ENCODE results near the gene THBS4.

The THBS4 gene

GRCh38 chr5:80039650-80040049 is 4.5 kb downstream of the THBS4 start:
- H3K27ac ChIP-seq, result no peak overlapping the region
- CTCF ChIA-PET, result interaction anchor here (0.8 to 0.9 kb wide), 2 partner anchors 44 to 161 kb away, joined by 3 read pairs; no protein-coding TSS in a partner anchor
- TF ChIP-seq, protein P1, sequence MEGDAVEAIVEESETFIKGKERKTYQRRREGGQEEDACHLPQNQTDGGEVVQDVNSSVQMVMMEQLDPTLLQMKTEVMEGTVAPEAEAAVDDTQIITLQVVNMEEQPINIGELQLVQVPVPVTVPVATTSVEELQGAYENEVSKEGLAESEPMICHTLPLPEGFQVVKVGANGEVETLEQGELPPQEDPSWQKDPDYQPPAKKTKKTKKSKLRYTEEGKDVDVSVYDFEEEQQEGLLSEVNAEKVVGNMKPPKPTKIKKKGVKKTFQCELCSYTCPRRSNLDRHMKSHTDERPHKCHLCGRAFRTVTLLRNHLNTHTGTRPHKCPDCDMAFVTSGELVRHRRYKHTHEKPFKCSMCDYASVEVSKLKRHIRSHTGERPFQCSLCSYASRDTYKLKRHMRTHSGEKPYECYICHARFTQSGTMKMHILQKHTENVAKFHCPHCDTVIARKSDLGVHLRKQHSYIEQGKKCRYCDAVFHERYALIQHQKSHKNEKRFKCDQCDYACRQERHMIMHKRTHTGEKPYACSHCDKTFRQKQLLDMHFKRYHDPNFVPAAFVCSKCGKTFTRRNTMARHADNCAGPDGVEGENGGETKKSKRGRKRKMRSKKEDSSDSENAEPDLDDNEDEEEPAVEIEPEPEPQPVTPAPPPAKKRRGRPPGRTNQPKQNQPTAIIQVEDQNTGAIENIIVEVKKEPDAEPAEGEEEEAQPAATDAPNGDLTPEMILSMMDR (conservative IDR thresholded peaks at IDR 0.05; ENCODE audit: low read depth), result no peak
- no peak for DNase-seq (ENCODE audit: low spot score)
- POLR2A ChIA-PET (ENCODE audit: low non-redundant PET), result interaction anchor here (0.6 kb wide), 1 partner anchor 19 kb away, joined by 3 read pairs; no protein-coding TSS in a partner anchor

DNA sequence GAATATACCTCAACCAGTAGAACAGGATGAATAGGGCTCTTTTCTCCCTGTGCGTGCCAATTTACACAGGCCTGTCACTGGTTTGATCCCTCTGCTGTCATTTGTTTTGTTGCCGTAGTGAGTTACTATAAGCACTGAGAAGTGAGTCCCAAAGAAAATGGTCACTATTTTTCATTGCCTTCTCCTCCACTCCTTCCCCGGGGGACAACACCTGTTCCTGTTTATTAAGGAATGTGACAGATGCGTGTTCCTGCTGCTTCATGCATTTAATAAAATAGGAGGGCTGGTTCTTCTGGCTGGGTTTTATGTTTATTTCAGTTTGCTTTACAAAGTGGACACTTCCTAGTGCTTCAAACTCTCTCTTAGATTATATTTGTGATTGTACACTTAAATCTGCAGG is 6.4 kb downstream of the THBS4 start:
- ChIA-PET POLR2A (ENCODE audit: low non-redundant PET) (no interaction called here), CTCF (no interaction called here)
- TF ChIP-seq, protein P1 (conservative IDR thresholded peaks at IDR 0.05; ENCODE audit: low read depth), result no peak
- H3K27ac ChIP-seq, result no peak overlapping the region
- no peak for DNase-seq (ENCODE audit: low spot score)

DNA sequence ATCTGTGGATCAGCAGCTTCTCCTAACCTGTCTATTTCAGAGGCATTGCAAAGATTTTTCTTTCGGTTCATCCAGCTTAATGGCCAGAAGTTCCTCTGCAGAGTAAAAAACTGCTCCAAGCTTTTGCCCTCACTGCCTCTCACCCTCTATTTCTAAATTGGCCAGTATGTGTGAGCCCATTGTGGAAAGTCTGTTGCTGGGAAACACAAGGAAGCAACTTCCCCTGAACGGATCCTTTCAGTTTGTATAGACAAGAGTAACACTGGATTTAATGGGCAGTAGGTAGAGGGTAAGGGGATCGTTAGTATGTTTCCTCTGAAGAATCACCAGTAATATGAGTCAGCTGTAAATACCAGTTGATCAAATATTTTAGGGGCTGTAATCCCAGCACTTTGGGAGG is 7.2 kb downstream of the THBS4 start:
- no peak for DNase-seq (ENCODE audit: low spot score)
- ChIA-PET POLR2A (ENCODE audit: low non-redundant PET) (no interaction called here), CTCF (interaction anchor here (0.6 to 2.2 kb wide), 3 partner anchors 41 to 1022 kb away, joined by 3 to 9 read pairs (median 4); no protein-coding TSS in a partner anchor)
- no peak overlapping the region for H3K27ac ChIP-seq
- TF ChIP-seq, protein P1 (conservative IDR thresholded peaks at IDR 0.05; ENCODE audit: low read depth), result no peak

- ChIA-PET CTCF (interaction anchor here (0.6 to 2.2 kb wide), 3 partner anchors 40 to 1022 kb away, joined by 3 to 9 read pairs (median 4); no protein-coding TSS in a partner anchor), POLR2A (ENCODE audit: low non-redundant PET) (no interaction called here)
- DNase-seq (ENCODE audit: low spot score), result no peak
- TF ChIP-seq, protein P1 (conservative IDR thresholded peaks at IDR 0.05; ENCODE audit: low read depth), result no peak
- no peak overlapping the region for H3K27ac ChIP-seq
These were observed 8.0 kb downstream of the THBS4 start for GRCh38 chr5:80043187-80043586.

- no peak for DNase-seq (ENCODE audit: low spot score)
- ChIA-PET CTCF (no interaction called here), POLR2A (ENCODE audit: low non-redundant PET) (no interaction called here)
- no peak overlapping the region for H3K27ac ChIP-seq
- TF ChIP-seq, protein P1 (conservative IDR thresholded peaks at IDR 0.05; ENCODE audit: low read depth), result no peak
These were observed 13.1 kb downstream of the THBS4 start for GRCh38 chr5:80048084-80048780.

- ChIA-PET CTCF (interaction anchor here (0.6 to 1.1 kb wide), 2 partner anchors 31 to 349 kb away, joined by 3 to 5 read pairs; no protein-coding TSS in a partner anchor), POLR2A (ENCODE audit: low non-redundant PET) (no interaction called here)
- H3K27ac ChIP-seq, result no peak overlapping the region
- DNase-seq (ENCODE audit: low spot score), result no peak
- TF ChIP-seq, protein P1 (conservative IDR thresholded peaks at IDR 0.05; ENCODE audit: low read depth), result no peak
These were observed 17.3 kb downstream of the THBS4 start for GRCh38 chr5:80052464-80052863.

Data from RWPE1 (cell line).